ENCODE measurements around the gene ADRA2C.

Gene ADRA2C

GRCh38 chr4:3720466-3720865, 45.7 kb upstream of the ADRA2C start:
- Histone ChIP-seq H3K4me3 (ENCODE audit: low read depth, low read length) (no peak overlapping the region), H3K27me3 (no peaks in the 10 kb centered on the region)
- no peak for DNase-seq

GRCh38 chr4:3721186-3721585, 45.0 kb upstream of the ADRA2C start:
- Histone ChIP-seq H3K9me3 (peaks cover 4% of the 10 kb centered on the region; the same call in 1 of the 2 replicates), H3K36me3 (no peaks in the 10 kb centered on the region), H3K4me3 (ENCODE audit: low read depth, low read length) (no peak overlapping the region), H3K4me1 (no peaks in the 10 kb centered on the region), H3K27me3 (no peaks in the 10 kb centered on the region)
- TF ChIP-seq, protein P1, sequence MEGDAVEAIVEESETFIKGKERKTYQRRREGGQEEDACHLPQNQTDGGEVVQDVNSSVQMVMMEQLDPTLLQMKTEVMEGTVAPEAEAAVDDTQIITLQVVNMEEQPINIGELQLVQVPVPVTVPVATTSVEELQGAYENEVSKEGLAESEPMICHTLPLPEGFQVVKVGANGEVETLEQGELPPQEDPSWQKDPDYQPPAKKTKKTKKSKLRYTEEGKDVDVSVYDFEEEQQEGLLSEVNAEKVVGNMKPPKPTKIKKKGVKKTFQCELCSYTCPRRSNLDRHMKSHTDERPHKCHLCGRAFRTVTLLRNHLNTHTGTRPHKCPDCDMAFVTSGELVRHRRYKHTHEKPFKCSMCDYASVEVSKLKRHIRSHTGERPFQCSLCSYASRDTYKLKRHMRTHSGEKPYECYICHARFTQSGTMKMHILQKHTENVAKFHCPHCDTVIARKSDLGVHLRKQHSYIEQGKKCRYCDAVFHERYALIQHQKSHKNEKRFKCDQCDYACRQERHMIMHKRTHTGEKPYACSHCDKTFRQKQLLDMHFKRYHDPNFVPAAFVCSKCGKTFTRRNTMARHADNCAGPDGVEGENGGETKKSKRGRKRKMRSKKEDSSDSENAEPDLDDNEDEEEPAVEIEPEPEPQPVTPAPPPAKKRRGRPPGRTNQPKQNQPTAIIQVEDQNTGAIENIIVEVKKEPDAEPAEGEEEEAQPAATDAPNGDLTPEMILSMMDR (IDR thresholded peaks at IDR 0.05; ENCODE audit: low read depth, low read length) = no peak
- DNase-seq = no peak

More at GRCh38 chr4:3720466-3720865, 45.7 kb upstream of the ADRA2C start:
- no peaks in the 10 kb centered on the region for H3K4me1 ChIP-seq
- TF ChIP-seq, protein P1 (IDR thresholded peaks at IDR 0.05; ENCODE audit: low read depth, low read length) = no peak
- peaks cover 4% of the 10 kb centered on the region; the same call in 1 of the 2 replicates for H3K9me3 ChIP-seq
- no peaks in the 10 kb centered on the region for H3K36me3 ChIP-seq

GRCh38 chr4:3721627-3722026, 44.6 kb upstream of the ADRA2C start:
- Histone ChIP-seq H3K27me3 (no peaks in the 10 kb centered on the region), H3K4me1 (no peaks in the 10 kb centered on the region), H3K9me3 (peaks cover 4% of the 10 kb centered on the region; the same call in 1 of the 2 replicates), H3K36me3 (no peaks in the 10 kb centered on the region), H3K4me3 (ENCODE audit: low read depth, low read length) (no peak overlapping the region)
- TF ChIP-seq, protein P1 (IDR thresholded peaks at IDR 0.05; ENCODE audit: low read depth, low read length) = no peak
- no peak for DNase-seq

DNA sequence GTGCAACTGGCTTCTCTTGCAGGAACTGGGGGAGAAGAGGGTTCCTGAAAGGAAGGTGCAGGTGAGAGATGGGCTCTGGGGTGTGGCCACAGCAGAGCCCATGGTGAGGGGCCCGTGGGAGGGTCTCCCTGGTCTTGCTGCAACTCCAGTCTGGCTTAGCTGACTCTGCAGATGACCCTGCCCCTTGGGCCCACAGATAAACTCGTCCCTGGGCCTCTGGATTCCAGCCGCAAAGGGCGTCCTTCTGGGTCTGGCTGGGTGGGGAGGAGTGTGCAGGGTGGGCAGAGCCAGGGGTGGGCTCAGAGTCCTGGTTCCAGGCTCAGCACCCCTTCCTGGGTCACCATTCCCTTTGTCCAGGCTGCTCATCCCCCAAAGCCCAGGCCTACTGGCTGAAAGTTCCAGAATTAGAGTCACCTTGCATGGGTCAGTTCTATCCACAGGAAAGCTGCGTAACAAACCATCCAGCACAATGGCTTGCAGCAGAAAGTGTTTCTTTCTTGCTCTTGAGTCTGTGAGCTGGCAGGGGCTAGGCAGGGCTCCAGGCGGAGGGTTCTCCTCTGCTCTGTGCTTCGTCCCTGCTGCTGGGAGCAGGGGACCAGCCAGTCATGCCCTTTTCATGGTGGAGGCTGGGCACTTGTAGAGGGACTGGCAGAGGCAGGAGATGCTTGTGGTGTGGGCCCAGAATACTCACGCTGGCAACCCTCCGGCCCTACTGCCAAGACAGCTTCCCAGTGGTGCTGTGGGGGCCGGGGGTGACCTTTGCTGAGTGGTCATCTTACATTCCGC, 43.5 kb upstream of the ADRA2C start:
- TF ChIP-seq, protein P1 (IDR thresholded peaks at IDR 0.05; ENCODE audit: low read depth, low read length) = no peak
- no peaks in the 10 kb centered on the region for H3K36me3 ChIP-seq
- DNase-seq = no peak
- H3K4me3 ChIP-seq (ENCODE audit: low read depth, low read length) = no peak overlapping the region
- peaks cover 4% of the 10 kb centered on the region; the same call in 1 of the 2 replicates for H3K9me3 ChIP-seq
- H3K4me1 ChIP-seq = no peaks in the 10 kb centered on the region
- no peaks in the 10 kb centered on the region for H3K27me3 ChIP-seq

DNA sequence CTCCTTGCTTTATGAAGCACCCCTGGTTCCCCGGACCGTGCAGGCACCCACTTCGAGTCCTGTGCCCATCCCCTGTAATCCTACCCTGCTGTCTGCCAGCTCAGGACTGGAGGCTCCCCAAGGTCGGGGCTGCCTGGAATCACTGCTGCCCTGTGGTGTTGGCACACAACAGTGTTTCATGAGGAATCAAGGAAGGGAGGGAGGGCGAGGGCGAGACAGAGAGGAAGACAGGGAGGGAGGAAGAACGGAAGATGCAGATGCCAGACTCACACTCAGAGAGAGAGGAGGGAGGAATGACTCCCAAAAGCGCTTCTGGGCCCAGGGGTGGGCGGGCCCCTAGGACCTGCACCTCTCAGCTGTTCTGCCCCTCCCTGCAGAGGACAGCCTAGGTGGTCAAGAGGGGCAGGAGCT, 42.9 kb upstream of the ADRA2C start:
- TF ChIP-seq, protein P1 (IDR thresholded peaks at IDR 0.05; ENCODE audit: low read depth, low read length) = no peak
- Histone ChIP-seq H3K27me3 (no peaks in the 10 kb centered on the region), H3K36me3 (no peaks in the 10 kb centered on the region), H3K4me1 (peaks cover under 1% of the 10 kb centered on the region), H3K4me3 (ENCODE audit: low read depth, low read length) (no peak overlapping the region), H3K9me3 (peaks cover 4% of the 10 kb centered on the region; the same call in 1 of the 2 replicates)
- DNase-seq = no peak
